GM12873 (cell line): Measurements from ENCODE around the gene RBFA.

Experiments
- CTCF ChIP-seq: IDR thresholded peaks from 2 replicates; pipeline ENCODE4 v1.5.1; 2012; ENCODE audit warnings: low read depth, mild to moderate bottlenecking, moderate library complexity, low read length, control low read depth; ENCODE audit not compliant: insufficient read depth; ENCODE audit errors: missing control alignments

The RBFA gene

GRCh38 chr18:80046011-80046410, 11.8 kb downstream of the RBFA start:
- TF ChIP-seq CTCF, result no peak

- no peak for TF ChIP-seq CTCF
Observed at GRCh38 chr18:80046431-80046830, 12.2 kb downstream of the RBFA start.

- TF ChIP-seq CTCF, result no peak
Observed at GRCh38 chr18:80046961-80047541, 12.8 kb downstream of the RBFA start.

- no peak for TF ChIP-seq CTCF
Observed at GRCh38 chr18:80050797-80051196, 16.6 kb downstream of the RBFA start.

GRCh38 chr18:80056095-80056494, 21.9 kb downstream of the RBFA start:
- no peak for TF ChIP-seq CTCF

GRCh38 chr18:80059945-80060344, 25.7 kb downstream of the RBFA start:
- no peak for TF ChIP-seq CTCF

GRCh38 chr18:80065705-80066104, 31.5 kb downstream of the RBFA start:
- no peak for TF ChIP-seq CTCF
